Suprapubic skin (tissue), 3 donors: ENCODE measurements around the gene INTS6.

ENCODE experiments used
- EP300 ChIP-seq: sonication (generic); formaldehyde crosslinking; IDR thresholded peaks from one replicate; pipeline ENCODE4 v1.6.1; 2017; ENCODE audit warnings: antibody characterized with exemption
- TF ChIP-seq, protein P1 (sequence below), 2 donors: fragments of 200-600 bp in 1 of 2; fragments of 450-650 bp in 1 of 2; sonication (generic) in 1 of 2; IDR thresholded peaks; one replicate each; pipeline ENCODE4 v1.5.1; 2016 to 2019; ENCODE audit warnings: antibody characterized with exemption in 2 of 2, mild to moderate bottlenecking in 1 of 2, moderate library complexity in 1 of 2

DNA sequence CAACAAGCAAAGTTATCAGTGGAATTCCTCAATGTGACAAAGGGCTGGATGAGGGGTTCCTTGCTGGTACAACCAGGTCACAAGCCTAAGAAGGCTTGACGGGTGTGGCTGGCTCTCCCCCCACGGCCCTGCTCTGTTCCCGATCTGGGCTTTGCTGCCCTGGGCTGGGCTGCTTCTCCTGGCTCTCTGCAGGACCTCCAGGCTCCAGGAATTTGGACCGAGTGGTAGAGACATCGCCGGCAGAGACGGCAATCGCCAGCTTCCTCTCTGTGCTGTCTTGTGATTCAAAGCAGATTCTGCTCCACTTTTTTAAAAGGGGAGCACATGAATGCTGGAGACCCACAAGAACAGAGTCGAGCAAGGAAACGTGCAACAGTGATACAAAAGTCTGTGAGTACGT is 113.5 kb downstream of the INTS6 start, which contains the start of gene SERPINE3:
- TF ChIP-seq, protein P1, sequence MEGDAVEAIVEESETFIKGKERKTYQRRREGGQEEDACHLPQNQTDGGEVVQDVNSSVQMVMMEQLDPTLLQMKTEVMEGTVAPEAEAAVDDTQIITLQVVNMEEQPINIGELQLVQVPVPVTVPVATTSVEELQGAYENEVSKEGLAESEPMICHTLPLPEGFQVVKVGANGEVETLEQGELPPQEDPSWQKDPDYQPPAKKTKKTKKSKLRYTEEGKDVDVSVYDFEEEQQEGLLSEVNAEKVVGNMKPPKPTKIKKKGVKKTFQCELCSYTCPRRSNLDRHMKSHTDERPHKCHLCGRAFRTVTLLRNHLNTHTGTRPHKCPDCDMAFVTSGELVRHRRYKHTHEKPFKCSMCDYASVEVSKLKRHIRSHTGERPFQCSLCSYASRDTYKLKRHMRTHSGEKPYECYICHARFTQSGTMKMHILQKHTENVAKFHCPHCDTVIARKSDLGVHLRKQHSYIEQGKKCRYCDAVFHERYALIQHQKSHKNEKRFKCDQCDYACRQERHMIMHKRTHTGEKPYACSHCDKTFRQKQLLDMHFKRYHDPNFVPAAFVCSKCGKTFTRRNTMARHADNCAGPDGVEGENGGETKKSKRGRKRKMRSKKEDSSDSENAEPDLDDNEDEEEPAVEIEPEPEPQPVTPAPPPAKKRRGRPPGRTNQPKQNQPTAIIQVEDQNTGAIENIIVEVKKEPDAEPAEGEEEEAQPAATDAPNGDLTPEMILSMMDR (IDR thresholded peaks at IDR 0.05), result no peak
- no peak for TF ChIP-seq EP300
